ENCODE measurements around the gene UNKL.

Gene UNKL

GRCh38 chr16:1342526-1343427, 71.7 kb downstream of the UNKL start:
- H2AFZ ChIP-seq (ENCODE audit: insufficient read depth, low read length, poor library complexity) = no peak overlapping the region
- H2AK5ac ChIP-seq (ENCODE audit: low read length) = no peak overlapping the region
- peak overlapping the region; percentile 41 for H3K4me2 ChIP-seq (ENCODE audit: low read length)
- no peak overlapping the region for H2BK12ac ChIP-seq (ENCODE audit: low read length)
- H3K4me3 ChIP-seq (ENCODE audit: low read depth, low read length) = no peak overlapping the region
- H3K27ac ChIP-seq (ENCODE audit: low read depth, low read length) = no peak overlapping the region
- H3K79me2 ChIP-seq (ENCODE audit: control insufficient read depth, insufficient read depth, low read length, poor library complexity) = no peaks in the 10 kb centered on the region
- H3K79me1 ChIP-seq (ENCODE audit: low read length) = no peaks in the 10 kb centered on the region
- H2BK120ac ChIP-seq (ENCODE audit: insufficient read depth, low read length, poor library complexity) = no peak overlapping the region
- H3K27me3 ChIP-seq (ENCODE audit: insufficient read depth, low read length) = no peaks in the 10 kb centered on the region
- H3K9ac ChIP-seq (ENCODE audit: low read length) = no peak overlapping the region
- peaks cover 8% of the 10 kb centered on the region for H3K9me3 ChIP-seq (ENCODE audit: insufficient read depth, low read depth, low read length)
- no peak overlapping the region for H3K23ac ChIP-seq (ENCODE audit: low read length)
- DNase-seq = peak; percentile 96 to 99
- H3K36me3 ChIP-seq (ENCODE audit: control insufficient read depth in 1 of 2, insufficient read depth in 2 of 2, low read length in 2 of 2) = peaks cover 3 to 4% of the 10 kb centered on the region in 2 experiments
- no peak overlapping the region for H3K18ac ChIP-seq (ENCODE audit: low read length)
- H2BK5ac ChIP-seq (ENCODE audit: low read depth, low read length, poor library complexity) = no peak overlapping the region
- WGBS (ENCODE audit: extremely low coverage, insufficient coverage, insufficient read length) = no CpG with 5 or more reads among the region's 49 CpGs
- no peak overlapping the region for H4K12ac ChIP-seq (ENCODE audit: low read depth, low read length)
- H4K8ac ChIP-seq (ENCODE audit: low read depth, low read length) = no peak overlapping the region
- H3K4me1 ChIP-seq (ENCODE audit: control insufficient read depth in 1 of 2, insufficient read depth in 2 of 2, low read length in 2 of 2) = peaks cover 0 to 4% of the 10 kb centered on the region in 2 experiments
- no peak overlapping the region for H3K14ac ChIP-seq (ENCODE audit: low read length)
- H4K91ac ChIP-seq (ENCODE audit: low read depth, low read length) = no peak overlapping the region
- H3K4ac ChIP-seq (ENCODE audit: low read depth, low read length) = no peak overlapping the region

DNA sequence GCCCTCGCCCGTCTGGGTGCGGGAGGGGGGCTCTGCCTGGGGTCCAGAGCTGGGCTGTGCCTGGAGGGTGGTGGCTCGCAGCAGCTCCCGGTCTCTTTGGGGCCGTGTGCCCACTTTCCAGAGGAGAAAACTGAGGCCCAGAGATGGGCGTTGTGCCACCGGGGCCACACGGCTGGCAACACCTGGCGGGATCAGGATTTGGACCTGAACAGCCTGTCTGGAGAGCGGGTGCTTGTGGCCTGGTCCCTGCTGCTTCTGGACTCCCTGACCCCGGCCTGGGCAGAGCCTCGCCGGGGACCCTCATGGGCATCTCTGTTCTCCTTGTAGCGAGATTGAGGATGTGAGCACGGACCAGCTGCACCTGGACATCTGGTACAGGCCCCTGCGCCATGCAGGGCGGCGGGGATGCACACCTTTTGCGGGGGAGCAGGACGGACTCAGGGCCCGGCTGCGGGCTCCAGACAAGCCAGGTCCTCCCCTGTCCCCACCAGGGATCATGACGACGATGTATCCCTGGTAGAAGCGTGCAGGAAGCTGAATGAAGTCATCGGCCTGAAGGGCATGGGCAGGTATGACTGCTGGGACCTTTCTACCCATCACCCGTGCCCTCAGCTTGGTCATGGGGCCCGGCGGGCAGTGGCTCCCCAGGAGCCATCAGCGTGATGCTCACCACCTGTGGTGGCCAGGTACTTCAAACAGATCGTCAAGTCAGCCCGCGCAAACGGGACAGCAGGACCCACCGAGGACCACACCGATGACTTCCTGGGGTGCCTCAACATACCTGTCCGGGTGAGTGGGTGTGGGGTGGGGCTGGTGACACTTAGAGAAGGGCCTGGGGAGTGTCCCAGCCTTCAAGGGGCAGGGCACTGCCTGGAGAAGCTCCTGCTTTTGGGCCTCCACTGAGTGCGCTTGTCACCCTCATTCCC, 72.7 kb downstream of the UNKL start:
- Histone ChIP-seq H4K8ac (ENCODE audit: low read depth, low read length) (no peak overlapping the region), H3K79me1 (ENCODE audit: low read length) (no peaks in the 10 kb centered on the region), H3K18ac (ENCODE audit: low read length) (no peak overlapping the region), H3K4me1 (ENCODE audit: control insufficient read depth in 1 of 2, insufficient read depth in 2 of 2, low read length in 2 of 2) (peaks cover 0 to 4% of the 10 kb centered on the region in 2 experiments), H2AK5ac (ENCODE audit: low read length) (no peak overlapping the region), H2BK5ac (ENCODE audit: low read depth, low read length, poor library complexity) (no peak overlapping the region), H3K14ac (ENCODE audit: low read length) (no peak overlapping the region), H3K9ac (ENCODE audit: low read length) (no peak overlapping the region), H4K12ac (ENCODE audit: low read depth, low read length) (no peak overlapping the region), H3K4ac (ENCODE audit: low read depth, low read length) (no peak overlapping the region), H3K4me2 (ENCODE audit: low read length) (no peak overlapping the region), H2AFZ (ENCODE audit: insufficient read depth, low read length, poor library complexity) (no peak overlapping the region), H4K91ac (ENCODE audit: low read depth, low read length) (no peak overlapping the region), H3K27me3 (ENCODE audit: insufficient read depth, low read length) (no peaks in the 10 kb centered on the region), H2BK12ac (ENCODE audit: low read length) (no peak overlapping the region), H3K4me3 (ENCODE audit: low read depth, low read length) (no peak overlapping the region), H3K9me3 (ENCODE audit: insufficient read depth, low read depth, low read length) (peaks cover 8% of the 10 kb centered on the region), H3K79me2 (ENCODE audit: control insufficient read depth, insufficient read depth, low read length, poor library complexity) (no peaks in the 10 kb centered on the region), H3K36me3 (ENCODE audit: control insufficient read depth in 1 of 2, insufficient read depth in 2 of 2, low read length in 2 of 2) (no peaks in the 10 kb centered on the region), H2BK120ac (ENCODE audit: insufficient read depth, low read length, poor library complexity) (no peak overlapping the region), H3K27ac (ENCODE audit: low read depth, low read length) (no peak overlapping the region), H3K23ac (ENCODE audit: low read length) (no peak overlapping the region)
- WGBS (ENCODE audit: extremely low coverage, insufficient coverage, insufficient read length) = no CpG with 5 or more reads among the region's 39 CpGs
- DNase-seq = no peak

DNA sequence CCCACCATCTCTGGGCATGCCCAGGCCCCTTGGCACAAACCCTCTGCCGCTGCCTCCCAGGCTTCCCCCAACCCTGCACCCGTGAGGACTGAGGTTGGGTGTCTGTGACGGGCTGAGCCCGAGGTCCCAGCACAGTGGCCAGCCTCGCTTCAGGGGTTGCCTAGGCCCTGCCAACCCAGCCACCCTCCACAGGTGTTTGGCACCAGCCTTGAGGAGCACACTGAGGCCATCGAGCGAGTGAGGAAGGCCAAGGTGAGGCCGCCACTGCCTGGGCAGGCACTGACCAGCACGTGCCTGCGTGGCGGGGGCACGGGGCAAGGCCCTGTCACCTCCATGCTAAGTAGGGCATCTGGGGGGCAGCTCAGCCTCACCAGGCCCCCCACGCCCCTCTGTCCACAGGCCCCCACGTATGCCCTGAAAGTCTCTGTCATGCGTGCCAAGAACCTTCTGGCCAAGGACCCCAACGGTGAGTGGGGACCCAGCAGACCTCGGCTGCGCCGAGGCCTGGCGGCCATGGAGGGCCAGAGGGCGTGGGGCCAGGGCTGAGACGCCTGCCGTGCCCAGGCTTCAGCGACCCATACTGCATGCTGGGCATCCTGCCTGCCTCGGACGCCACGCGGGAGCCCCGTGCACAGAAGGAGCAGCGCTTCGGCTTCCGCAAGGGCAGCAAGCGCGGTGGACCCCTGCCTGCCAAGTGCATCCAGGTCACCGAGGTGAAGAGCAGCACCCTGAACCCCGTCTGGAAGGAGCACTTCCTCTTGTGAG, 73.6 kb downstream of the UNKL start:
- Histone ChIP-seq H2BK5ac (ENCODE audit: low read depth, low read length, poor library complexity) (no peak overlapping the region), H3K4me2 (ENCODE audit: low read length) (no peak overlapping the region), H3K23ac (ENCODE audit: low read length) (no peak overlapping the region), H3K4me3 (ENCODE audit: low read depth, low read length) (peak overlapping the region; percentile 46), H2BK12ac (ENCODE audit: low read length) (no peak overlapping the region), H3K79me2 (ENCODE audit: control insufficient read depth, insufficient read depth, low read length, poor library complexity) (no peaks in the 10 kb centered on the region), H3K79me1 (ENCODE audit: low read length) (no peaks in the 10 kb centered on the region), H3K27ac (ENCODE audit: low read depth, low read length) (no peak overlapping the region), H4K91ac (ENCODE audit: low read depth, low read length) (no peak overlapping the region), H3K4ac (ENCODE audit: low read depth, low read length) (no peak overlapping the region), H3K36me3 (ENCODE audit: control insufficient read depth in 1 of 2, insufficient read depth in 2 of 2, low read length in 2 of 2) (no peaks in the 10 kb centered on the region), H3K27me3 (ENCODE audit: insufficient read depth, low read length) (peaks cover 4% of the 10 kb centered on the region), H4K8ac (ENCODE audit: low read depth, low read length) (no peak overlapping the region), H2BK120ac (ENCODE audit: insufficient read depth, low read length, poor library complexity) (no peak overlapping the region), H3K18ac (ENCODE audit: low read length) (no peak overlapping the region), H3K14ac (ENCODE audit: low read length) (no peak overlapping the region), H3K9me3 (ENCODE audit: insufficient read depth, low read depth, low read length) (peaks cover 8% of the 10 kb centered on the region), H2AFZ (ENCODE audit: insufficient read depth, low read length, poor library complexity) (no peak overlapping the region), H3K4me1 (ENCODE audit: control insufficient read depth in 1 of 2, insufficient read depth in 2 of 2, low read length in 2 of 2) (peaks cover 0 to 4% of the 10 kb centered on the region in 2 experiments), H3K9ac (ENCODE audit: low read length) (no peak overlapping the region), H4K12ac (ENCODE audit: low read depth, low read length) (no peak overlapping the region), H2AK5ac (ENCODE audit: low read length) (no peak overlapping the region)
- no CpG with 5 or more reads among the region's 36 CpGs for WGBS (ENCODE audit: extremely low coverage, insufficient coverage, insufficient read length)
- DNase-seq = no peak
